ENCODE results near the gene MCMBP.

MCMBP gene

GRCh38 chr10:119830851-119831250 is 41.8 kb downstream of the MCMBP start:
- H3K4me3 ChIP-seq (IDR thresholded peaks at IDR 0.05; ENCODE audit: insufficient read depth, low read depth, low read length), result no peak overlapping the region
- H3K27ac ChIP-seq, result no peak overlapping the region
- TF ChIP-seq CTCF (conservative IDR thresholded peaks at IDR 0.05; ENCODE audit: low read depth, low read length), result no peak
- no peaks in the 10 kb centered on the region for H4K20me1 ChIP-seq (ENCODE audit: insufficient read depth)
- H3K36me3 ChIP-seq (ENCODE audit: insufficient read depth), result peaks cover 15% of the 10 kb centered on the region
- peaks cover 30% of the 10 kb centered on the region for H3K4me1 ChIP-seq (ENCODE audit: low read depth, poor library complexity, severe bottlenecking)
- H3K9ac ChIP-seq, result no peak overlapping the region
- no peaks in the 10 kb centered on the region for H3K79me2 ChIP-seq (ENCODE audit: insufficient read depth, low read depth)
- H2AFZ ChIP-seq (ENCODE audit: low read depth), result no peak overlapping the region
- no peak overlapping the region for H3K4me2 ChIP-seq
- H3K27me3 ChIP-seq (ENCODE audit: insufficient read depth, low read depth), result no peaks in the 10 kb centered on the region

- Histone ChIP-seq H3K27ac (no peak overlapping the region), H3K4me3 (IDR thresholded peaks at IDR 0.05; ENCODE audit: insufficient read depth, low read depth, low read length) (no peak overlapping the region), H3K36me3 (ENCODE audit: insufficient read depth) (peaks cover 7% of the 10 kb centered on the region), H2AFZ (ENCODE audit: low read depth) (no peak overlapping the region), H3K79me2 (ENCODE audit: insufficient read depth, low read depth) (no peaks in the 10 kb centered on the region), H3K9ac (no peak overlapping the region), H3K4me2 (no peak overlapping the region), H3K4me1 (ENCODE audit: low read depth, poor library complexity, severe bottlenecking) (peaks cover 16% of the 10 kb centered on the region), H4K20me1 (ENCODE audit: insufficient read depth) (no peaks in the 10 kb centered on the region), H3K27me3 (ENCODE audit: insufficient read depth, low read depth) (no peaks in the 10 kb centered on the region)
- TF ChIP-seq CTCF (conservative IDR thresholded peaks at IDR 0.05; ENCODE audit: low read depth, low read length), result no peak
Measured at GRCh38 chr10:119829429-119829828, 43.2 kb downstream of the MCMBP start.

GRCh38 chr10:119827430-119827829 is 45.2 kb downstream of the MCMBP start:
- H3K27ac ChIP-seq, result no peak overlapping the region
- H3K79me2 ChIP-seq (ENCODE audit: insufficient read depth, low read depth), result no peaks in the 10 kb centered on the region
- H3K4me3 ChIP-seq (IDR thresholded peaks at IDR 0.05; ENCODE audit: insufficient read depth, low read depth, low read length), result no peak overlapping the region
- H3K36me3 ChIP-seq (ENCODE audit: insufficient read depth), result peaks cover 7% of the 10 kb centered on the region
- H2AFZ ChIP-seq (ENCODE audit: low read depth), result no peak overlapping the region
- H4K20me1 ChIP-seq (ENCODE audit: insufficient read depth), result no peaks in the 10 kb centered on the region
- no peaks in the 10 kb centered on the region for H3K4me1 ChIP-seq (ENCODE audit: low read depth, poor library complexity, severe bottlenecking)
- no peak for TF ChIP-seq CTCF (conservative IDR thresholded peaks at IDR 0.05; ENCODE audit: low read depth, low read length)
- H3K27me3 ChIP-seq (ENCODE audit: insufficient read depth, low read depth), result no peaks in the 10 kb centered on the region
- H3K4me2 ChIP-seq, result no peak overlapping the region
- no peak overlapping the region for H3K9ac ChIP-seq

DNA sequence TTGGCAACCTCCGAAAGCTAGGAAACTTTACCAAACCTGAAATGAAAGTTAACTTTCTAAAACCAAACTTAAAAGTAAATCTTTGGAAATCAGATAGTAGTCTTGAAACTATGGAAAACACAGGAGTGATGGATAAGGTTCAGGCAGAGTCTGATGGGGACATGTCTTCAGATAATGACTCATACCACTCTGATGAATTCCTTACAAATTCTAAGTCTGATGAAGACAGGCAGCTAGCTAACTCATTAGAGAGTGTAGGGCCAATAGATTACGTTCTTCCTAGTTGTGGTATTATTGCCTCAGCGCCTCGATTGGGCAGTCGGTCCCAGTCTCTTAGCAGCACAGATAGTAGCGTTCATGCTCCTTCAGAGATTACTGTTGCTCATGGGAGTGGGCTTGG is 45.9 kb downstream of the MCMBP start:
- no peak overlapping the region for H3K4me2 ChIP-seq
- H4K20me1 ChIP-seq (ENCODE audit: insufficient read depth), result no peaks in the 10 kb centered on the region
- no peak for TF ChIP-seq CTCF (conservative IDR thresholded peaks at IDR 0.05; ENCODE audit: low read depth, low read length)
- H3K27me3 ChIP-seq (ENCODE audit: insufficient read depth, low read depth), result no peaks in the 10 kb centered on the region
- H2AFZ ChIP-seq (ENCODE audit: low read depth), result no peak overlapping the region
- H3K4me1 ChIP-seq (ENCODE audit: low read depth, poor library complexity, severe bottlenecking), result no peaks in the 10 kb centered on the region
- no peaks in the 10 kb centered on the region for H3K79me2 ChIP-seq (ENCODE audit: insufficient read depth, low read depth)
- H3K27ac ChIP-seq, result no peak overlapping the region
- no peak overlapping the region for H3K9ac ChIP-seq
- no peak overlapping the region for H3K4me3 ChIP-seq (IDR thresholded peaks at IDR 0.05; ENCODE audit: insufficient read depth, low read depth, low read length)
- H3K36me3 ChIP-seq (ENCODE audit: insufficient read depth), result peaks cover 4% of the 10 kb centered on the region

All from KMS-11 (cell line).